NCI-H2227 treated with DMSO at 0.1 percent for 48 hours (cell line): ENCODE data around the gene INA.
"Not testable (repeated sequence)": the region's sequence is repeated elsewhere in the genome, so short reads cannot be mapped to it uniquely, and the experiment has no call there.

ENCODE experiments used
- DNase-seq: peaks from one replicate; lab custom pipeline; 2025; lab: John Stamatoyannopoulos, UW

The INA gene

GRCh38 chr10:103276896-103277712 lies at the start of gene INA:
Gene INA (plus strand): TSS chr10:103277138. CDS start chr10:103277212, 74 bp downstream.
- DNase-seq: peak; percentile 75

- no peak for DNase-seq
Observed at GRCh38 chr10:103227416-103227815, 49.5 kb upstream of the INA start.

GRCh38 chr10:103231047-103231551 lies 45.8 kb upstream of the INA start:
- no peak for DNase-seq

- no peak for DNase-seq
Observed at GRCh38 chr10:103232131-103232673, 44.7 kb upstream of the INA start.

GRCh38 chr10:103232772-103233488 lies 44.0 kb upstream of the INA start:
- no peak for DNase-seq

- DNase-seq: no peak
Observed at GRCh38 chr10:103235775-103236174, 41.2 kb upstream of the INA start.

GRCh38 chr10:103238506-103239252 lies 38.3 kb upstream of the INA start:
- no peak for DNase-seq

- DNase-seq: peak; percentile 1
Observed at GRCh38 chr10:103241262-103242011, 35.5 kb upstream of the INA start.

- peak; percentile 21 for DNase-seq
Observed at GRCh38 chr10:103244666-103245271, 32.2 kb upstream of the INA start.

- not testable (repeated sequence) for DNase-seq
Observed at GRCh38 chr10:103245587-103245986, 31.4 kb upstream of the INA start, which contains the start of gene RPEL1. Gene RPEL1 (plus strand): TSS chr10:103245887. CDS start chr10:103245997, 110 bp downstream.

GRCh38 chr10:103246324-103246723 lies 30.6 kb upstream of the INA start:
- no peak for DNase-seq

- DNase-seq: no peak
Observed at GRCh38 chr10:103254113-103254512, 22.8 kb upstream of the INA start.

- no peak for DNase-seq
Observed at GRCh38 chr10:103254538-103255325, 22.2 kb upstream of the INA start.

GRCh38 chr10:103256613-103257012 lies 20.3 kb upstream of the INA start:
- DNase-seq: no peak

- no peak for DNase-seq
Observed at GRCh38 chr10:103257812-103258211, 19.1 kb upstream of the INA start.

GRCh38 chr10:103258928-103259327 lies 18.0 kb upstream of the INA start:
- not testable (repeated sequence) for DNase-seq

- no peak for DNase-seq
Observed at GRCh38 chr10:103259989-103260388, 16.9 kb upstream of the INA start.

GRCh38 chr10:103262229-103262628 lies 14.7 kb upstream of the INA start:
- no peak for DNase-seq

GRCh38 chr10:103265717-103266329 lies 11.1 kb upstream of the INA start:
- no peak for DNase-seq
